Measurements from ENCODE around the gene SMYD3.
"Not testable (repeated sequence)": the region's sequence is repeated elsewhere in the genome, so short reads cannot be mapped to it uniquely, and the experiment has no call there.

The SMYD3 gene

GRCh38 chr1:246043556-246043955 is 463.5 kb downstream of the SMYD3 start:
- H3K4me1 Mint-ChIP-seq: no peaks in the 10 kb centered on the region
- no peak overlapping the region for H3K27ac Mint-ChIP-seq
- H3K36me3 Mint-ChIP-seq: peaks cover 14% of the 10 kb centered on the region
- H3K9me3 Mint-ChIP-seq: no peaks in the 10 kb centered on the region
- no peaks in the 10 kb centered on the region for H3K27me3 Mint-ChIP-seq
- H3K4me3 Mint-ChIP-seq: no peak overlapping the region

GRCh38 chr1:246041360-246041759 is 465.7 kb downstream of the SMYD3 start:
- H3K27ac Mint-ChIP-seq: no peak overlapping the region
- peaks cover 14% of the 10 kb centered on the region for H3K36me3 Mint-ChIP-seq
- H3K4me1 Mint-ChIP-seq: no peaks in the 10 kb centered on the region
- H3K27me3 Mint-ChIP-seq: no peaks in the 10 kb centered on the region
- H3K9me3 Mint-ChIP-seq: no peaks in the 10 kb centered on the region
- H3K4me3 Mint-ChIP-seq: no peak overlapping the region

GRCh38 chr1:246040200-246040890 is 466.7 kb downstream of the SMYD3 start:
- no peak overlapping the region for H3K27ac Mint-ChIP-seq
- H3K4me1 Mint-ChIP-seq: no peaks in the 10 kb centered on the region
- no peaks in the 10 kb centered on the region for H3K9me3 Mint-ChIP-seq
- no peaks in the 10 kb centered on the region for H3K27me3 Mint-ChIP-seq
- peaks cover 11% of the 10 kb centered on the region for H3K36me3 Mint-ChIP-seq
- no peak overlapping the region for H3K4me3 Mint-ChIP-seq

- H3K9me3 Mint-ChIP-seq: no peaks in the 10 kb centered on the region
- H3K36me3 Mint-ChIP-seq: peaks cover 7% of the 10 kb centered on the region
- no peak overlapping the region for H3K4me3 Mint-ChIP-seq
- H3K27me3 Mint-ChIP-seq: no peaks in the 10 kb centered on the region
- no peaks in the 10 kb centered on the region for H3K4me1 Mint-ChIP-seq
- H3K27ac Mint-ChIP-seq: no peak overlapping the region
These were observed 467.5 kb downstream of the SMYD3 start for GRCh38 chr1:246039584-246039983.

GRCh38 chr1:246037832-246038231 is 469.2 kb downstream of the SMYD3 start:
- Mint-ChIP-seq H3K4me3 (no peak overlapping the region), H3K36me3 (peaks cover 2% of the 10 kb centered on the region), H3K27me3 (no peaks in the 10 kb centered on the region), H3K27ac (no peak overlapping the region), H3K9me3 (no peaks in the 10 kb centered on the region), H3K4me1 (no peaks in the 10 kb centered on the region)

GRCh38 chr1:246036175-246036574 is 470.9 kb downstream of the SMYD3 start:
- Mint-ChIP-seq H3K9me3 (no peaks in the 10 kb centered on the region), H3K27me3 (no peaks in the 10 kb centered on the region), H3K4me1 (no peaks in the 10 kb centered on the region), H3K4me3 (no peak overlapping the region), H3K36me3 (peaks cover 2% of the 10 kb centered on the region), H3K27ac (no peak overlapping the region)

- Mint-ChIP-seq H3K9me3 (no peaks in the 10 kb centered on the region), H3K36me3 (peaks cover 5% of the 10 kb centered on the region), H3K27me3 (no peaks in the 10 kb centered on the region)
These were observed 472.0 kb downstream of the SMYD3 start for GRCh38 chr1:246035060-246035541.

GRCh38 chr1:246034630-246035029 is 472.4 kb downstream of the SMYD3 start:
- Mint-ChIP-seq H3K27ac (no peak overlapping the region), H3K4me1 (no peaks in the 10 kb centered on the region), H3K36me3 (peaks cover 5% of the 10 kb centered on the region), H3K9me3 (no peaks in the 10 kb centered on the region), H3K4me3 (no peak overlapping the region), H3K27me3 (no peaks in the 10 kb centered on the region)

More at GRCh38 chr1:246035060-246035541, 472.0 kb downstream of the SMYD3 start:
- no peak overlapping the region for H3K27ac Mint-ChIP-seq
- H3K4me3 Mint-ChIP-seq: no peak overlapping the region
- H3K4me1 Mint-ChIP-seq: no peaks in the 10 kb centered on the region

GRCh38 chr1:246032984-246033383 is 474.1 kb downstream of the SMYD3 start:
- no peaks in the 10 kb centered on the region for H3K4me1 Mint-ChIP-seq
- no peak overlapping the region for H3K27ac Mint-ChIP-seq
- H3K4me3 Mint-ChIP-seq: no peak overlapping the region
- H3K36me3 Mint-ChIP-seq: peaks cover 5% of the 10 kb centered on the region
- no peaks in the 10 kb centered on the region for H3K27me3 Mint-ChIP-seq
- H3K9me3 Mint-ChIP-seq: no peaks in the 10 kb centered on the region

- Mint-ChIP-seq H3K4me1 (no peaks in the 10 kb centered on the region), H3K4me3 (no peak overlapping the region), H3K36me3 (peaks cover 5% of the 10 kb centered on the region), H3K27me3 (no peaks in the 10 kb centered on the region), H3K9me3 (no peaks in the 10 kb centered on the region), H3K27ac (no peak overlapping the region)
These were observed 475.0 kb downstream of the SMYD3 start for GRCh38 chr1:246032031-246032551.

- Mint-ChIP-seq H3K4me3 (no peak overlapping the region), H3K4me1 (no peaks in the 10 kb centered on the region), H3K27me3 (no peaks in the 10 kb centered on the region), H3K36me3 (peaks cover 5% of the 10 kb centered on the region), H3K27ac (no peak overlapping the region), H3K9me3 (no peaks in the 10 kb centered on the region)
These were observed 477.5 kb downstream of the SMYD3 start for GRCh38 chr1:246029616-246030015.

GRCh38 chr1:246024118-246024517 is 483.0 kb downstream of the SMYD3 start:
- H3K9me3 Mint-ChIP-seq, H3K4me1 Mint-ChIP-seq, H3K27me3 Mint-ChIP-seq, H3K4me3 Mint-ChIP-seq, H3K27ac Mint-ChIP-seq, H3K36me3 Mint-ChIP-seq: not testable (repeated sequence)

- Mint-ChIP-seq H3K9me3 (no peaks in the 10 kb centered on the region), H3K27ac (no peak overlapping the region), H3K36me3 (no peaks in the 10 kb centered on the region), H3K27me3 (no peaks in the 10 kb centered on the region), H3K4me1 (peaks cover 3% of the 10 kb centered on the region), H3K4me3 (no peak overlapping the region)
These were observed 486.7 kb downstream of the SMYD3 start for GRCh38 chr1:246020211-246020954.

GRCh38 chr1:246018146-246018545 is 488.9 kb downstream of the SMYD3 start:
- H3K4me3 Mint-ChIP-seq: no peak overlapping the region
- no peaks in the 10 kb centered on the region for H3K4me1 Mint-ChIP-seq
- no peaks in the 10 kb centered on the region for H3K27me3 Mint-ChIP-seq
- H3K27ac Mint-ChIP-seq: no peak overlapping the region
- H3K9me3 Mint-ChIP-seq: no peaks in the 10 kb centered on the region
- no peaks in the 10 kb centered on the region for H3K36me3 Mint-ChIP-seq

GRCh38 chr1:246012341-246012740 is 494.7 kb downstream of the SMYD3 start:
- H3K27me3 Mint-ChIP-seq: no peaks in the 10 kb centered on the region
- no peak overlapping the region for H3K27ac Mint-ChIP-seq
- H3K4me1 Mint-ChIP-seq: no peaks in the 10 kb centered on the region
- H3K4me3 Mint-ChIP-seq: no peak overlapping the region
- H3K36me3 Mint-ChIP-seq: no peaks in the 10 kb centered on the region
- H3K9me3 Mint-ChIP-seq: no peaks in the 10 kb centered on the region

- Mint-ChIP-seq H3K36me3 (no peaks in the 10 kb centered on the region), H3K4me1 (no peaks in the 10 kb centered on the region), H3K27ac (no peak overlapping the region), H3K9me3 (no peaks in the 10 kb centered on the region), H3K4me3 (no peak overlapping the region), H3K27me3 (no peaks in the 10 kb centered on the region)
These were observed 496.7 kb downstream of the SMYD3 start for GRCh38 chr1:246010386-246010785.
